Body of pancreas (tissue), 4 donors: ENCODE measurements around the gene GPR139.

Experiments
- POLR2A ChIP-seq, 3 donors: fragments of 450-650 bp; IDR thresholded peaks; one replicate each; pipeline ENCODE4 v1.6.1; 2016; ENCODE audit warnings: antibody characterized with exemption in 3 of 3, mild to moderate bottlenecking in 2 of 3
- TF ChIP-seq, protein P1 (sequence below), 7 experiments: fragments of 450-650 bp in 4 of 7; fragments of 200-600 bp in 3 of 7; sonication (generic) in 3 of 7; IDR thresholded peaks; one replicate each; pipeline ENCODE4 v1.5.1; 2016 to 2019; ENCODE audit warnings: antibody characterized with exemption in 7 of 7

DNA sequence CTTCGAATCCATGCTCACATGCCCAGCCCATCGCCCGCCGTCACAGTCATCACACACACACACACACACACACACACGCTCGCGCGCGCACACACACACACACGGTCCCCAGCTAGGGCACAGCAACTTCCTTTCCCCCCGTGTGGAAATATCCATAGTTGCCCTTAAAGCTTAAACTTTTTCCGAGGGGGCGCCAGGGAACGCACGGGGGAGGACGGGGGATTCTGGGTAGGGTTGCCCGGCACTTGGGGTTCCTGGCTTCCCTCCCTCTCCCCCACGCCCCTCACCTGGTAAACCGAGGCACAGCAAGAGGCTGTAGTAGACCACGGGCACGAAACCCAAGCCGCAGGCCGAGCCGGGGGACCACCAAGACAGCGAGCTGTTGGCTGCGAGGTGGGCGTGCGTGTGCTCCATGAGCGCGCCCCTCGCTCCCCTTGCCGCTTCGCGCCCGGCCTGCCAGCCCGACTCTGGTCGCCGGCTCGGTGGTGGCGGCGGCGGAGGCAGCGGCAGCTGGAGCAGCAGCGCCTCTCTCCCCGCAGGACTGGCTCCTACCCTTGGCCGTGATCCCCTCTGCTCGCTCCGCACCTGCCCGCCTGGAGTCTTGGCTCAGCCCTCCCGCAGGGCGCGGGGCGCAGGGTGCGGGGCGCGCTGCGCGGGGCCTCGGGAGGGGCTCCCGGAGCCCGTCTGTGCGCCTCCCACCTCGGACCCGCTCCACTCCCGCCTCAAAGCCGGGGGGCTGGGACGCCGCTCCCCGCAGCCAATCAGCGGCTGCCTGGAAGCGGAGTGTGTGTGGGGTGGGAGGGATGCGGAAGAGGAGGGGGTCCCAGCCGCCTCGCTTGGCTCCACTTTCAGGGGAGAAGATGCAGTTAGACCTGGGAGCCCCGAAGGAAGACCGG is at the start of gene GPR139:
- TF ChIP-seq POLR2A (IDR thresholded peaks at IDR 0.05), result no peak
- TF ChIP-seq, protein P1, sequence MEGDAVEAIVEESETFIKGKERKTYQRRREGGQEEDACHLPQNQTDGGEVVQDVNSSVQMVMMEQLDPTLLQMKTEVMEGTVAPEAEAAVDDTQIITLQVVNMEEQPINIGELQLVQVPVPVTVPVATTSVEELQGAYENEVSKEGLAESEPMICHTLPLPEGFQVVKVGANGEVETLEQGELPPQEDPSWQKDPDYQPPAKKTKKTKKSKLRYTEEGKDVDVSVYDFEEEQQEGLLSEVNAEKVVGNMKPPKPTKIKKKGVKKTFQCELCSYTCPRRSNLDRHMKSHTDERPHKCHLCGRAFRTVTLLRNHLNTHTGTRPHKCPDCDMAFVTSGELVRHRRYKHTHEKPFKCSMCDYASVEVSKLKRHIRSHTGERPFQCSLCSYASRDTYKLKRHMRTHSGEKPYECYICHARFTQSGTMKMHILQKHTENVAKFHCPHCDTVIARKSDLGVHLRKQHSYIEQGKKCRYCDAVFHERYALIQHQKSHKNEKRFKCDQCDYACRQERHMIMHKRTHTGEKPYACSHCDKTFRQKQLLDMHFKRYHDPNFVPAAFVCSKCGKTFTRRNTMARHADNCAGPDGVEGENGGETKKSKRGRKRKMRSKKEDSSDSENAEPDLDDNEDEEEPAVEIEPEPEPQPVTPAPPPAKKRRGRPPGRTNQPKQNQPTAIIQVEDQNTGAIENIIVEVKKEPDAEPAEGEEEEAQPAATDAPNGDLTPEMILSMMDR (IDR thresholded peaks at IDR 0.05), result no peak
